Non-pigmented ciliary epithelial cell (primary cell): ENCODE results near the gene MUC5B.
"Not testable (repeated sequence)": the region's sequence is repeated elsewhere in the genome, so short reads cannot be mapped to it uniquely, and the experiment has no call there.

ENCODE experiments used
- DNase-seq: peaks from one replicate; pipeline ENCODE4 v3.0.0-alpha.2; 2010; ENCODE audit warnings: low read depth

The MUC5B gene

DNA sequence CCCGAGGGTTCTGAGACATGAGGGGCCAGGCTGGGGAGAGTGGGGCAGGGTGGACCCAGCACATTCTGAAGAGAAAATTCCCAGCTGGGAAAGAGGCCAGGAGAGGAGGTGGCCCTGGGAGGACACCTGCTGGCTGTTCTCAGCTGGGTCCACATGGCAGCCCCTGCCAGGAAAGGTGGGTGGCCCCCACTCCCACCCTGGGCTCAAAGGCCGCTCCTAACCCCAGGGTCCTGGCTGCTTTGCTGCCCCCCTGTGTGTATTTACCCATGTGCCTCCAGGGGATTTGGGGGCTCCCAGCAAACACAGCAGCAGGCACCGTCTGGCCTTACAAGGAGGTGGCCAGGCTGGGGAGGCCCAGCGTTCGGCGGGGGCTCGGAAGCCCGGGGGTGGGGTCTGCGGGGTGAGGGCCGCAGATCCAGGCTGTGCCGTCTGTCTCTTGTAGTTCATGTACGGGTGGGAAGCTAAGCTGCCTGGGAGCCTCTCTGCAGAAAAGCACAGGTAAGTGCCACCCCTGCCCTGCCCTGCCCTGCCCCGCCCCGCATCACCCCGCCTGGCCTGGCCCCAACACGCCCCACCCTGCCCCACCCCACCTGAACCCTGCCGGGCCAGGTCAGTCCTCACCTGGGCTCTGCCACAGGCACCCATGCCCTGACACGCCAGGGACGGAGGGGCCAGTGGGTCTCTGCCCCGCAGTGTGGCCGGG lies 10.6 kb downstream of the MUC5B start:
- no peak for DNase-seq

DNA sequence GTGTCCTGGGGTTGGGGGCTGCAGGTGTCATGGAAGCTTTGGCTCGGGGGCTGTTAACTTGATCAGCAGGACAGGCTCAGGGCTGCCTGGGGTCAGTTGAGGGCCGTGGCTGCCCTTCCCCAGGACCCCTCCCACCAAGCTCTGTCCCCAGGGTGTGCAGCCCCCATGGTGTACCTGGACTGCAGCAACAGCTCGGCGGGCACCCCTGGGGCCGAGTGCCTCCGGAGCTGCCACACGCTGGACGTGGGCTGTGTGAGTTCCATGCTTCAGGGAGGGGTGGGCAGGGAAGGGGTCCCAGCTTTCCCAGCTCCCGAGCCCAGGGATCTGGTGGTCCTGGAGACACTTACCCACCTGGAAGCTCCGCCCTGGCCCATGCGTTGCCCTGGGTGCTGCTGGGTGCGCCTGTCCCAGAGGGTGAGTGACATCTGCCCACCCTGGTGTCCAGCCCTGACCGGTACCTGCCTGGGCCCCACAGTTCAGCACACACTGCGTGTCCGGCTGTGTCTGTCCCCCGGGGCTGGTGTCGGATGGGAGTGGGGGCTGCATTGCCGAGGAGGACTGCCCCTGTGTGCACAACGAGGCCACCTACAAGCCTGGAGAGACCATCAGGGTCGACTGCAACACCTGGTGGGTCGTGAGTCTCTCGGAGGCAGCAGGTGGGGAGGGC lies 11.3 kb downstream of the MUC5B start:
- DNase-seq = no peak

DNA sequence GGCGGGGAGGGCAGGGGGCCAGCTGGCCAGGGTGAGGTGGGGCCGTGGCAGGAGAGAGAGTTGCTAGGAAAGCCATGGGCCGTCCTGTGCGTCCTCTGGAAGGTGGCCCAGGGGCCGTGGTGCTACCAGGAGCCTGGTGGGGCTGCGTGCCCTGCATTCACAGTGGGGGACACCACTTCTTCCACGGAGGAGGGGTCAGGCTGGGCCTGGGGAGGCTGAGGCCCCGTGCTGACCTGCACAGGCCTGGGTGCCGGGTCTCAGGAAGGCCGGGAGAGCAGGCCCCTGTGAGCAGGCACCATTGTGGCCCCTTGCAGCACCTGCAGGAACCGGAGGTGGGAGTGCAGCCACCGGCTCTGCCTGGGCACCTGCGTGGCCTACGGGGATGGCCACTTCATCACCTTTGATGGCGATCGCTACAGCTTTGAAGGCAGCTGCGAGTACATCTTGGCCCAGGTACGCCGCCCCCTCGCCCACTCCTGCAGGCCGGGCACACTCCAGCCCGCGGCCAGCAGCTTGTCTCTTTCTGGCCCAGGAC lies 12.0 kb downstream of the MUC5B start:
- DNase-seq = no peak

DNA sequence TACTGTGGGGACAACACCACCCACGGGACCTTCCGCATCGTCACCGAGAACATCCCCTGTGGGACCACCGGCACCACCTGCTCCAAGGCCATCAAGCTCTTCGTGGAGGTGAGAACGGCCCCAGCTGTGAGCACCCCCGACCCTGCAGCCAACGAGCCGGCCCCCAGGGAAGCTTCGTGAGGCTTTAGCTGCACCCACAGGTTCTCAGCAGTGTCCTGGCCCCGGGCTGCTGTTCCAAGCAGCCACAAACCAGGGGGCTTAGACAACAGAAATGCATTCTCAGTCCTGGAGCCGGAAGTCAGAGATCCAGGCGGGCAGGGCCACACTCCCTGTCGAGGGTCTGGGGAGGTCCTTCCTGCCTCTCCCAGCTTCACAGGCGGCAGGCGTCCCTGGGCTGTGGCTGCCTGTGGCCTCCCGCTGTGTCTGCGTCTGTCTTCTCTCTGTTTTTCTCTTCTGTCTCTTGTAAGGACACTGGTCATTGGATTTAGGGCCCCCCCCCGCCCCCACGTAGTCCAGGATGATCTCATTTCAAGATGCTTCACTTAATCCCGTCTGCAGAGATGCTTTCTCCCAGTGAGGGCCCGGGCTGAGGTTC lies 12.5 kb downstream of the MUC5B start:
- DNase-seq = no peak

DNA sequence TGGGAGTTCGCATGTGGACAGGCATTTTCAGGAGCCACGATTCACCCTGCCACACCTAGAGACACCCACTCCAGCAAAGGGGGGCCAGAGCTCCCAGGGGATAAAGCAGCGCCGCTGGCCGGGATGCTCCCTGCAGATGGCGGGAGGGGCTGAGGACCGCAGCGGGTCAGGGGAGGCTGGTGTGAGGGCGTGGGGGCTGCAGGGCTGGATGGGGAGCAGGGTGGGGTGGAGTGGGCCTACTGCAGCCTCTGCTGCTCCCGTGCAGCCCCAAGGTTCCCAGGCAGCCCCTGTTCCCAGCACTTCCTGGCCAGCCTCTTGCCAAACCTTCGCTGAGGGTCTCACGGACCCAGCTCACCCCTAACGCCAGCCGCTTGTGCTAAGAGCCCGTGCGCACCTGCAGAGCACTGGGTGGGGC lies 13.0 kb downstream of the MUC5B start:
- no peak for DNase-seq

DNA sequence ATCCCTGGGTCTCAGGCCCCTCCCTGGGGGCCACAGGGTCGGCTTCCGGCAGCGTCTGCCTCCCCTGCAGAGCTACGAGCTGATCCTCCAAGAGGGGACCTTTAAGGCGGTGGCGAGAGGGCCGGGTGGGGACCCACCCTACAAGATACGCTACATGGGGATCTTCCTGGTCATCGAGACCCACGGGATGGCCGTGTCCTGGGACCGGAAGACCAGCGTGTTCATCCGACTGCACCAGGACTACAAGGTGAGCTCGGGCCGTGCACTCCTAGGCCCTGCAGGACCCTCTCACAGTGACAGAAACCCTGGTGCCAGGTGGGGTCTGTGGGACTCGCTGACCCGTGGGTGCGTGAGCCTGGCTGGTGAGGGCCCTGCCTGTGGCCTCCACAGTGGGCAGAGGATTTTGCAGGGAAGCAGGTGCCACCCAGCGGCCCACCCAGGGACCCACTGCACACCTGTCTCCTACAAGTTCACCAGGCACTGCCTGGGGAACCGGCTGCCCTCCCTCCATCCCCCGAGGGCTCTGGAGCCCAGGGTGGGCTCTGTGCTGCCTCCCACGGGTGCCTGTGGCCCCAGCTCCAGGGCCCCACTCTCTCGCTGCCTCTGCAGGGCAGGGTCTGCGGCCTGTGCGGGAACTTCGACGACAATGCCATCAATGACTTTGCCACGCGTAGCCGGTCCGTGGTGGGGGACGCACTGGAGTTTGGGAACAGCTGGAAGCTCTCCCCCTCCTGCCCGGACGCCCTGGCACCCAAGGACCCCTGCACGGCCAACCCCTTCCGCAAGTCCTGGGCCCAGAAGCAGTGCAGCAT lies 13.7 kb downstream of the MUC5B start:
- DNase-seq = no peak

DNA sequence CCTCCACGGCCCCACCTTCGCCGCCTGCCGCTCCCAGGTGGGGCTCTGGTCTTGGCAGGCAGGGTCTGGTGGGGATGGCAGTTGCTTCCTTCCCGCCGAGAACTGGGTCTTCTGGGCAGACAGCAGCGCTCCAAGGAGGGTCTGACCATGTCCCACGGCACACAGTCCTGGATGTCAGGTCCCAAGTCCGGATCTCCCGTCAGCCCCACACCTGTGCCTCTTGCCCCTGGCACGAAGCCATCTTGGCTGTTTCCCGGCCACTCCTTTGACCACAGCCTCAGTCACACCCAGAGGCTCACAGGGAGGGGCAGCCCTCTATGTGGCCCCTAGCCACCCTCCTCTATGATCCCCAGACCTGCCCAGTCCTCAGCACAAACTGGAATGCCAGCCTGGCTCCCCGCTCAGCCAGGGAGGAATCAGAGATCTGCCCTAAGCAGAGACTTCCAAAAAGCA lies 14.3 kb downstream of the MUC5B start:
- DNase-seq = no peak

DNA sequence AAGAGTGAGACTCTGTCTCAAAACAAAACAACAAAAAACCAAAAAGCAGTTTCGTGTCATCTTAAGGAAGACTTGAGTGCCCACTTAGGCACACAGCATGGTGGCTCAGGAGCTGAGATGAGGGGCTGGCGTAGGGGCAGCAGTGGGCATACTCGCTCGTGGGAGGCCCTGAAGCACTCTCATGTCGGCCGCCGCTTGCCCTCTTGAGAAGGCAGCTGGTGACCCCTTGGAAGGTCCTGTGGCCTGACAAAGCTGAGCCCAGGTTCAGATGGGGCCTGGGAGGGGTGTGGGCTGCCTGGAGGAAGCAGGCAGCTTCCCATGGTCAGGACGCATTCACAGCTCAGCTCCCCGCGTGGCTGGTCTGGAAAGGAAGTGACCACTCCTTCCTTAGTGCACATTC lies 15.0 kb downstream of the MUC5B start:
- DNase-seq = no peak

DNA sequence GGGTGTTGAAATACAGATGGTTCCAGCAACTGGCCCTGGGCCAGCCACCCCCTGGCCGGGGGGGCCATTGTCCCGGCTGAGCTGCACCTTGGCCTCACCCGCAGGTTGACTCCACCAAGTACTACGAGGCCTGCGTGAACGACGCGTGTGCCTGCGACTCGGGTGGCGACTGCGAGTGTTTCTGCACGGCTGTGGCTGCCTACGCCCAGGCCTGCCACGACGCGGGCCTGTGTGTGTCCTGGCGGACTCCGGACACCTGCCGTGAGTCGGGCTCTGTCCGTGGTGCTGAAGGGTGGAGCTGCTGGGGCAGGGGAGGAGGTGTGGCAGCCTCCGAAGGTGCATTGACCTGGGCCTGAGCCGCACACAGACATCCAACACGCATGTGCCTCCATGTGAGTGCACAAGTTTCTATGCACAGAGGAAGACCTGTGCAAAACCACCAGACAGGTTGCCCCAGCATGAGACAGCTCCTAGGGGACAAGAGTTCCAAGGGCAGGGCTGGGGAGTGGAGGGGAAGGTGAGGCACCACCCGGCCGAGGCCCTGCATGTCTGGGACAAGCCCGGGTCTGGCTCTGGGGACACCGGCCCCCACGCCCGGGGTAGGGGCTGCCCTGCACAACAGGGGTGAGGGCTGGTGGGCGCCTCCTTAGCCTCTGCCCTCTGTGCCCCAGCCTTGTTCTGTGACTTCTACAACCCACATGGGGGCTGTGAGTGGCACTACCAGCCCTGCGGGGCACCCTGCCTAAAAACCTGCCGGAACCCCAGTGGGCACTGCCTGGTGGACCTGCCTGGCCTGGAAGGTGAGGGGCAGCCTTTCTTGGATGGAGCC lies 16.1 kb downstream of the MUC5B start:
- no peak for DNase-seq

DNA sequence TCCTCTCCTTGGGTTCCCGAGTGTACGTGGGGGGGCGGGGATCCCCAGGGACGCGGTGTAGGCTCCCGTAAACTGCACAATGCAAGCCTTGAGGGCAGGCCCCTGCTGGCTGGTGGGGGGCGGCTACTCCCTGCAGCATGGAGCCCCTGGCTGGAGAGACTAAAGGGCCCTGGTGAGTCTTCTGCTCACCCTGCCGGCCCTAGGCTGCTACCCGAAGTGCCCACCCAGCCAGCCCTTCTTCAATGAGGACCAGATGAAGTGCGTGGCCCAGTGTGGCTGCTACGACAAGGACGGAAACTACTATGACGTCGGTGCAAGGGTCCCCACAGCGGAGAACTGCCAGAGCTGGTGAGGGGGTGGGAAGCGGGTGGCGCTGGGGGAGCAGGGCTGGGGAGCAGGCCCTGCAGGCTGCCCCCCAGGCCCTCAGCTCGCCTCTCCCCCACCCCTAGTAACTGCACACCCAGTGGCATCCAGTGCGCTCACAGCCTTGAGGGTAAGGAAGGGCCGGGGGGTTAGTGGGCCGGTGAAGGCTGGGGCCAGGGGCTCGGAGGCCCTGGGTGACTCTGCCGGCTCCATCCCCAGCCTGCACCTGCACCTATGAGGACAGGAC lies 16.8 kb downstream of the MUC5B start:
- no peak for DNase-seq

DNA sequence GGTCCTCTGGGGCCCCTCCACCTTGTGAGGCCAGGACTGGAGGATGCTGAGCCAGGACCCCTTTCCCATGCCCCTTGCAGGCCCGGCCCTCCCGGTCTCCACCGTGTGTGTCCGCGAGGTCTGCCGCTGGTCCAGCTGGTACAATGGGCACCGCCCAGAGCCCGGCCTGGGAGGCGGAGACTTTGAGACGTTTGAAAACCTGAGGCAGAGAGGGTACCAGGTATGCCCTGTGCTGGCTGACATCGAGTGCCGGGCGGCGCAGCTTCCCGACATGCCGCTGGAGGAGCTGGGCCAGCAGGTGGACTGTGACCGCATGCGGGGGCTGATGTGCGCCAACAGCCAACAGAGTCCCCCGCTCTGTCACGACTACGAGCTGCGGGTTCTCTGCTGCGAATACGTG lies 17.9 kb downstream of the MUC5B start:
- no peak for DNase-seq

DNA sequence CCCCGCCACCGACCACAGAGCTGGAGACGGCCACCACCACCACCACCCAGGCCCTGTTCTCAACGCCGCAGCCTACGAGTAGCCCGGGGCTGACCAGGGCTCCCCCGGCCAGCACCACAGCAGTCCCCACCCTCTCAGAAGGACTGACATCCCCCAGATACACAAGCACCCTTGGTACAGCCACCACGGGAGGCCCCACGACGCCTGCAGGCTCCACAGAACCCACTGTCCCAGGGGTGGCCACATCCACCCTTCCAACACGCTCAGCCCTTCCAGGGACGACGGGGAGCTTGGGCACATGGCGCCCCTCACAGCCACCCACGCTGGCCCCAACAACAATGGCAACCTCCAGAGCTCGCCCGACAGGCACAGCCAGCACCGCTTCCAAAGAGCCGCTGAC lies 18.8 kb downstream of the MUC5B start:
- no peak for DNase-seq

DNA sequence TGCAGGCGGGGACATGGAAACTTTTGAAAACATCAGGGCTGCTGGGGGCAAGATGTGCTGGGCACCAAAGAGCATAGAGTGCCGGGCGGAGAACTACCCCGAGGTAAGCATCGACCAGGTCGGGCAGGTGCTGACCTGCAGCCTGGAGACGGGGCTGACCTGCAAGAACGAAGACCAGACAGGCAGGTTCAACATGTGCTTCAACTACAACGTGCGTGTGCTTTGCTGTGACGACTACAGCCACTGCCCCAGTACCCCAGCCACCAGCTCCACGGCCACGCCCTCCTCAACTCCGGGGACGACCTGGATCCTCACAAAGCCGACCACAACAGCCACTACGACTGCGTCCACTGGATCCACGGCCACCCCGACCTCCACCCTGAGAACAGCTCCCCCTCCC lies 19.4 kb downstream of the MUC5B start:
- DNase-seq = no peak

DNA sequence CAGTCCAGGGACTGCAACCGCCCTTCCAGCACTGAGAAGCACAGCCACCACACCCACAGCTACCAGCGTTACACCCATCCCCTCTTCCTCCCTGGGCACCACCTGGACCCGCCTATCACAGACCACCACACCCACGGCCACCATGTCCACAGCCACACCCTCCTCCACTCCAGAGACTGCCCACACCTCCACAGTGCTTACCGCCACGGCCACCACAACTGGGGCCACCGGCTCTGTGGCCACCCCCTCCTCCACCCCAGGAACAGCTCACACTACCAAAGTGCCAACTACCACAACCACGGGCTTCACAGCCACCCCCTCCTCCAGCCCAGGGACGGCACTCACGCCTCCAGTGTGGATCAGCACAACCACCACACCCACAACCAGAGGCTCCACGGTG lies 19.9 kb downstream of the MUC5B start:
- DNase-seq = not testable (repeated sequence)

DNA sequence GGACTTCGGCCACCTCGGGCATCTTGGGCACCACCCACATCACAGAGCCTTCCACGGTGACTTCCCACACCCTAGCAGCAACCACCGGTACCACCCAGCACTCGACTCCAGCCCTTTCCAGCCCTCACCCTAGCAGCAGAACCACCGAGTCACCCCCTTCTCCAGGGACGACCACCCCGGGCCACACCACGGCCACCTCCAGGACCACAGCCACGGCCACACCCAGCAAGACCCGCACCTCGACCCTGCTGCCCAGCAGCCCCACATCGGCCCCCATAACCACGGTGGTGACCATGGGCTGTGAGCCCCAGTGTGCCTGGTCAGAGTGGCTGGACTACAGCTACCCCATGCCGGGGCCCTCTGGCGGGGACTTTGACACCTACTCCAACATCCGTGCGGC lies 20.7 kb downstream of the MUC5B start:
- not testable (repeated sequence) for DNase-seq

DNA sequence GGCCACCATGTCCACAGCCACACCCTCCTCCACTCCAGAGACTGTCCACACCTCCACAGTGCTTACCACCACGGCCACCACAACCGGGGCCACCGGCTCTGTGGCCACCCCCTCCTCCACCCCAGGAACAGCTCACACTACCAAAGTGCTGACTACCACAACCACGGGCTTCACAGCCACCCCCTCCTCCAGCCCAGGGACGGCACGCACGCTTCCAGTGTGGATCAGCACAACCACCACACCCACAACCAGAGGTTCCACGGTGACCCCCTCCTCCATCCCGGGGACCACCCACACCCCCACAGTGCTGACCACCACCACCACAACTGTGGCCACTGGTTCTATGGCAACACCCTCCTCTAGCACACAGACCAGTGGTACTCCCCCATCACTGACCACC lies 21.7 kb downstream of the MUC5B start:
- not testable (repeated sequence) for DNase-seq

DNA sequence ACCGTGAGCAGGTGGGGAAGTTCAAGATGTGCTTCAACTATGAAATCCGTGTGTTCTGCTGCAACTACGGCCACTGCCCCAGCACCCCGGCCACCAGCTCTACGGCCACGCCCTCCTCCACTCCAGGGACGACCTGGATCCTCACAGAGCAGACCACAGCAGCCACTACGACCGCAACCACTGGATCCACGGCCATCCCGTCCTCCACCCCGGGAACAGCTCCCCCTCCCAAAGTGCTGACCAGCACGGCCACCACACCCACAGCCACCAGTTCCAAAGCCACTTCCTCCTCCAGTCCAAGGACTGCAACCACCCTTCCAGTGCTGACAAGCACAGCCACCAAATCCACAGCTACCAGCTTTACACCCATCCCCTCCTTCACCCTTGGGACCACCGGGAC lies 22.9 kb downstream of the MUC5B start:
- DNase-seq = not testable (repeated sequence)

DNA sequence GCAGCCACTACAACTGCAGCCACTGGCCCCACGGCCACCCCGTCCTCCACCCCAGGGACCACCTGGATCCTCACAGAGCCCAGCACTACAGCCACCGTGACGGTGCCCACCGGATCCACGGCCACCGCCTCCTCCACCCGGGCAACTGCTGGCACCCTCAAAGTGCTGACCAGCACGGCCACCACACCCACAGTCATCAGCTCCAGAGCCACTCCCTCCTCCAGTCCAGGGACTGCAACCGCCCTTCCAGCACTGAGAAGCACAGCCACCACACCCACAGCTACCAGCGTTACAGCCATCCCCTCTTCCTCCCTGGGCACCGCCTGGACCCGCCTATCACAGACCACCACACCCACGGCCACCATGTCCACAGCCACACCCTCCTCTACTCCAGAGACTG lies 23.4 kb downstream of the MUC5B start:
- DNase-seq = not testable (repeated sequence)

DNA sequence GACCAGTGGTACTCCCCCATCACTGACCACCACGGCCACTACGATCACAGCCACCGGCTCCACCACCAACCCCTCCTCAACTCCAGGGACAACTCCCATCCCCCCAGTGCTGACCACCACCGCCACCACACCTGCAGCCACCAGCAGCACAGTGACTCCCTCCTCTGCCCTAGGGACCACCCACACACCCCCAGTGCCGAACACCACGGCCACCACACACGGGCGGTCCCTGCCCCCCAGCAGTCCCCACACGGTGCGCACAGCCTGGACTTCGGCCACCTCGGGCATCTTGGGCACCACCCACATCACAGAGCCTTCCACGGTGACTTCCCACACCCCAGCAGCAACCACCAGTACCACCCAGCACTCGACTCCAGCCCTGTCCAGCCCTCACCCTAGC lies 24.2 kb downstream of the MUC5B start:
- not testable (repeated sequence) for DNase-seq

DNA sequence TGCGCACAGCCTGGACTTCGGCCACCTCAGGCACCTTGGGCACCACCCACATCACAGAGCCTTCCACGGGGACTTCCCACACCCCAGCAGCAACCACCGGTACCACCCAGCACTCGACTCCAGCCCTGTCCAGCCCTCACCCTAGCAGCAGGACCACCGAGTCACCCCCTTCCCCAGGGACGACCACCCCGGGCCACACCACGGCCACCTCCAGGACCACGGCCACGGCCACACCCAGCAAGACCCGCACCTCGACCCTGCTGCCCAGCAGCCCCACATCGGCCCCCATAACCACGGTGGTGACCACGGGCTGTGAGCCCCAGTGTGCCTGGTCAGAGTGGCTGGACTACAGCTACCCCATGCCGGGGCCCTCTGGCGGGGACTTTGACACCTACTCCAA lies 26.1 kb downstream of the MUC5B start:
- not testable (repeated sequence) for DNase-seq

DNA sequence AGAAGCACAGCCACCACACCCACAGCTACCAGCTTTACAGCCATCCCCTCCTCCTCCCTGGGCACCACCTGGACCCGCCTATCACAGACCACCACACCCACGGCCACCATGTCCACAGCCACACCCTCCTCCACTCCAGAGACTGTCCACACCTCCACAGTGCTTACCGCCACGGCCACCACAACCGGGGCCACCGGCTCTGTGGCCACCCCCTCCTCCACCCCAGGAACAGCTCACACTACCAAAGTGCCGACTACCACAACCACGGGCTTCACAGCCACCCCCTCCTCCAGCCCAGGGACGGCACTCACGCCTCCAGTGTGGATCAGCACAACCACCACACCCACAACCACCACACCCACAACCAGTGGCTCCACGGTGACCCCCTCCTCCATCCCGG lies 27.5 kb downstream of the MUC5B start:
- not testable (repeated sequence) for DNase-seq
